Measurements from ENCODE around the gene ATF6.

ATF6 gene

GRCh38 chr1:161948435-161948834, 182.3 kb downstream of the ATF6 start:
- TF ChIP-seq CTCF (IDR thresholded peaks at IDR 0.05; ENCODE audit: extremely low read depth, missing control alignments) = no peak
- DNase-seq (ENCODE audit: low spot score) = no peak

GRCh38 chr1:161949548-161949947, 183.4 kb downstream of the ATF6 start:
- no peak for TF ChIP-seq CTCF (IDR thresholded peaks at IDR 0.05; ENCODE audit: extremely low read depth, missing control alignments)
- no peak for DNase-seq (ENCODE audit: low spot score)

- DNase-seq (ENCODE audit: low spot score) = no peak
- TF ChIP-seq CTCF (IDR thresholded peaks at IDR 0.05; ENCODE audit: extremely low read depth, missing control alignments) = no peak
Observed at GRCh38 chr1:161950377-161950776, 184.3 kb downstream of the ATF6 start.

GRCh38 chr1:161951646-161952045, 185.5 kb downstream of the ATF6 start:
- no peak for TF ChIP-seq CTCF (IDR thresholded peaks at IDR 0.05; ENCODE audit: extremely low read depth, missing control alignments)
- no peak for DNase-seq (ENCODE audit: low spot score)

GRCh38 chr1:161952607-161953172, 186.6 kb downstream of the ATF6 start:
- no peak for DNase-seq (ENCODE audit: low spot score)
- TF ChIP-seq CTCF (IDR thresholded peaks at IDR 0.05; ENCODE audit: extremely low read depth, missing control alignments) = no peak

GRCh38 chr1:161953256-161953920, 187.3 kb downstream of the ATF6 start:
- TF ChIP-seq CTCF (IDR thresholded peaks at IDR 0.05; ENCODE audit: extremely low read depth, missing control alignments) = no peak
- no peak for DNase-seq (ENCODE audit: low spot score)

GRCh38 chr1:161954050-161954449, 187.9 kb downstream of the ATF6 start:
- no peak for DNase-seq (ENCODE audit: low spot score)
- no peak for TF ChIP-seq CTCF (IDR thresholded peaks at IDR 0.05; ENCODE audit: extremely low read depth, missing control alignments)

Data from GM20000 (cell line).